Transverse colon (tissue), 4 donors: ENCODE data around the gene PGM1. TPM values are rescaled to one million over a fixed set of nuclear protein-coding genes. Genes with fewer than 3 reads are reported as not detected.

Source experiments
- DNase-seq: peaks from one replicate; pipeline ENCODE4 v3.0.0-alpha.2; 2019
- H3K27ac ChIP-seq, 4 donors: fragments of 200-600 bp; sonication (generic); 2 replicates each; pipeline ENCODE4 v1.5.1; 2016 to 2018; ENCODE audit warnings: inconsistent platforms in 4 of 4
- H3K27me3 ChIP-seq: fragments of 200-600 bp; sonication (generic); 2 replicates; pipeline ENCODE4 v1.5.1; 2017; ENCODE audit warnings: inconsistent platforms
- H3K36me3 ChIP-seq, 4 donors: fragments of 200-600 bp; sonication (generic); 2 replicates each; pipeline ENCODE4 v1.5.1; 2017 to 2019; ENCODE audit warnings: inconsistent platforms in 4 of 4
- H3K4me1 ChIP-seq, 4 donors: fragments of 200-600 bp; sonication (generic); 2 replicates each; pipeline ENCODE4 v1.5.1; 2017 to 2020; ENCODE audit warnings: inconsistent platforms in 4 of 4
- H3K4me3 ChIP-seq, 4 donors: fragments of 200-600 bp; sonication (generic); 1 replicate in 1 of 4; 2 replicates in 3 of 4; pipeline versions ENCODE4 v1.5.1 to v1.6.1; 2017 to 2019; ENCODE audit warnings: inconsistent platforms in 4 of 4
- H3K9me3 ChIP-seq, 2 donors: fragments of 200-600 bp; sonication (generic); 2 replicates each; pipeline ENCODE4 v1.5.1; 2017 to 2019; ENCODE audit warnings: inconsistent platforms in 2 of 2
- EP300 ChIP-seq: sonication (generic); formaldehyde crosslinking; IDR thresholded peaks from one replicate; pipeline ENCODE4 v1.6.1; 2017; ENCODE audit warnings: antibody characterized with exemption, low read depth
- POLR2A ChIP-seq: fragments of 450-650 bp; IDR thresholded peaks from one replicate; pipeline ENCODE4 v1.6.1; 2016; ENCODE audit warnings: antibody characterized with exemption, mild to moderate bottlenecking, moderate library complexity
- POLR2AphosphoS5 ChIP-seq, 3 donors: sonication (generic); formaldehyde crosslinking; IDR thresholded peaks; one replicate each; pipeline ENCODE4 v1.6.1; 2016; ENCODE audit warnings: antibody characterized with exemption in 3 of 3
- WGBS, 2 donors: methylation state at CpG; one replicate each; pipeline ENCODE4 v1.1.5; 2018; ENCODE audit warnings: low coverage in 1 of 2; 5-methylcytosine and 5-hydroxymethylcytosine counted together
- in situ Hi-C, 4 donors: fragments of 200-750 bp; cut with MboI; loops; one replicate each; pipeline versions ENCODE4 v1.15.0 to v1.15.1; 2017; ENCODE audit warnings: low sequenced_read_pairs in 3 of 4, low pct_ligation_motif_present in 1 of 4, low pct_unique_long_range_greater_than_20kb in 1 of 4
- intact Hi-C: fragments of 100-400 bp; cut with DNase I; formaldehyde crosslinking; loops from one replicate; pipeline ENCODE4 v1.15.1; 2023; ENCODE audit warnings: low total_unique reads
- total RNA-seq, 4 donors: library from RNA; depleted of rRNA; stranded (reverse); fragments of >200 nt; gene quantifications; one replicate each; pipeline ENCODE4 v1.1.0, GENCODE V29; 2016
- TF ChIP-seq, protein P1 (sequence below), 5 experiments: fragments of 200-600 bp in 3 of 5; fragments of 450-650 bp in 2 of 5; sonication (generic) in 3 of 5; IDR thresholded peaks; 1 replicate in 2 of 5; 2 replicates in 3 of 5; pipeline ENCODE4 v1.5.1; 2016 to 2017; ENCODE audit warnings: antibody characterized with exemption in 5 of 5, inconsistent platforms in 3 of 5, mild to moderate bottlenecking in 2 of 5, moderate library complexity in 1 of 5

The PGM1 gene
- total RNA-seq, 4 donors from 2014 or later, result 45.0 to 144 (median 103) TPM

DNA sequence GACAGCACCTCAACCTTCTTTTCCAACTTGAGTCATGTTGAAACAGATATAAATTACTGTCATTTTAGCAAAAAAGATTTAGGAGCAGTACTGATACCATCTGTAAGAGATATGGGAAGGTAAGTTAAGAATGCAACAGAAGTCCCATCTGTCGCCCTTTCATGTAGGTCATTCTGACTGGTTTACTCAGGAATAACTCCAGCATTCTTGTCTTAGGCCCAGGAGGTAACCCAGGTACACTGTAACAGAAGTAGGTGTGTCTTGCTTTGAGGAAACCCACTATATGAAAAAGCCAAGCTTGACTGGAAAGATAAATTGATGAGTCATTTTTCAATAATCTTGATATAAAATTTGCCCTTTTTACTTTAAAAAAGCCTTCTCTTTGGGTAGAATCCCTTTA, 35.4 kb downstream of the PGM1 start:
- H3K4me1 ChIP-seq, result no peaks in the 10 kb centered on the region
- DNase-seq, result no peak
- in situ Hi-C loops, result no loop called here
- H3K36me3 ChIP-seq, result peaks cover 0 to 24% (median 8%) of the 10 kb centered on the region in 4 donors
- H3K27me3 ChIP-seq, result no peaks in the 10 kb centered on the region
- H3K4me3 ChIP-seq, result no peak overlapping the region
- H3K27ac ChIP-seq, result no peak overlapping the region
- intact Hi-C loops, result no loop called here
- TF ChIP-seq POLR2A, result no peak
- H3K9me3 ChIP-seq, result no peaks in the 10 kb centered on the region
- WGBS, 2 donors, result 86 to 100% methylated on average over 1 of the region's 1 CpG

DNA sequence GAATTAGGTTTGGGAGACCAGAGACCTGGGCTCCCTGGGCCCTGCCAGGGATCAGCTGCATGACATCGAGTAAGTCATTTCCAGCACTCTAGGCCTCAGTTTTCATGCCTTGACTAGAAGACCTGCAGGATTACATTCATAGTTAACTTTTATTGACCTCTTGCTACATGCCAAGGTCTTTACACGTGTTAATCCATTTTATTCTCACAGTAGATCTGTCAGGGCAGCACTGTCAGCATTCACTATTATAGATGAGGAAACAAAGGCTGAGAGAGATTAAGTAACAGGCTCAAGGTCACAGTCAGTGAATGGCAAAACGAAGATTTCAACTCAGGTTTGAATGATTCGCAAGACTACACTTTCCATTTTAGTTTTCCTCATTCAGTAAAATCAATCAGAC, 37.0 kb downstream of the PGM1 start:
- Histone ChIP-seq H3K27ac (no peak overlapping the region), H3K27me3 (no peaks in the 10 kb centered on the region), H3K9me3 (no peaks in the 10 kb centered on the region), H3K4me1 (no peaks in the 10 kb centered on the region), H3K4me3 (no peak overlapping the region), H3K36me3 (peaks cover 0 to 31% (median 11%) of the 10 kb centered on the region in 4 donors)
- DNase-seq, result no peak
- intact Hi-C loops, result no loop called here
- TF ChIP-seq EP300 (no peak), POLR2AphosphoS5 (IDR thresholded peaks at IDR 0.05) (no peak), POLR2A (no peak)
- TF ChIP-seq, protein P1, sequence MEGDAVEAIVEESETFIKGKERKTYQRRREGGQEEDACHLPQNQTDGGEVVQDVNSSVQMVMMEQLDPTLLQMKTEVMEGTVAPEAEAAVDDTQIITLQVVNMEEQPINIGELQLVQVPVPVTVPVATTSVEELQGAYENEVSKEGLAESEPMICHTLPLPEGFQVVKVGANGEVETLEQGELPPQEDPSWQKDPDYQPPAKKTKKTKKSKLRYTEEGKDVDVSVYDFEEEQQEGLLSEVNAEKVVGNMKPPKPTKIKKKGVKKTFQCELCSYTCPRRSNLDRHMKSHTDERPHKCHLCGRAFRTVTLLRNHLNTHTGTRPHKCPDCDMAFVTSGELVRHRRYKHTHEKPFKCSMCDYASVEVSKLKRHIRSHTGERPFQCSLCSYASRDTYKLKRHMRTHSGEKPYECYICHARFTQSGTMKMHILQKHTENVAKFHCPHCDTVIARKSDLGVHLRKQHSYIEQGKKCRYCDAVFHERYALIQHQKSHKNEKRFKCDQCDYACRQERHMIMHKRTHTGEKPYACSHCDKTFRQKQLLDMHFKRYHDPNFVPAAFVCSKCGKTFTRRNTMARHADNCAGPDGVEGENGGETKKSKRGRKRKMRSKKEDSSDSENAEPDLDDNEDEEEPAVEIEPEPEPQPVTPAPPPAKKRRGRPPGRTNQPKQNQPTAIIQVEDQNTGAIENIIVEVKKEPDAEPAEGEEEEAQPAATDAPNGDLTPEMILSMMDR (IDR thresholded peaks at IDR 0.05), result no peak
- in situ Hi-C loops, result no loop called here
- WGBS, 2 donors, result 40 to 72% methylated on average over 1 to 4 of the region's 4 CpGs

DNA sequence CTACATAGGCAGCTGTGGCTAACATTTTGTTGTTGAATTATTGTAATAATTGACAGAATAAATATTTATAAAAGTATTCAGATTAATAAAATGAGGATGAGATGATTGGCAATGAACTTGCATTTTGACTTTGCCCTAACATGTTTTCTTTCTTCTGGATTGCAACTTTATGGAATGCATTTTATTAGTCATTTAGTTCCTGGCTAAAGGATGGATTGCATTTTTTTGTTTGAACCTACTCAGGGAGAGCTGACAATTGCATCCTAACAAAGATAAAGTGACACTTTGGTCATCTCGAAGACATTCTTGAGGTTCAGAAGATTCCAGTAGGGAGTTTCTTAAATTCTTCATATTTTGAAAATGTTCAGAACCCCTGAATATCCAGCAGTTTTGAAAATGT, 37.5 kb downstream of the PGM1 start:
- no peaks in the 10 kb centered on the region for H3K27me3 ChIP-seq
- no peak for TF ChIP-seq EP300
- TF ChIP-seq POLR2A, result no peak
- TF ChIP-seq, protein P1 (IDR thresholded peaks at IDR 0.05), result no peak
- no peak for TF ChIP-seq POLR2AphosphoS5 (IDR thresholded peaks at IDR 0.05)
- H3K27ac ChIP-seq, result no peak overlapping the region
- WGBS, 2 donors, result 84 to 100% methylated on average over 1 of the region's 1 CpG
- peaks cover 0 to 31% (median 11%) of the 10 kb centered on the region in 4 donors for H3K36me3 ChIP-seq
- intact Hi-C loops (no loop called here), in situ Hi-C loops (no loop called here)
- no peaks in the 10 kb centered on the region for H3K9me3 ChIP-seq
- H3K4me1 ChIP-seq, result no peaks in the 10 kb centered on the region
- H3K4me3 ChIP-seq, result no peak overlapping the region
- no peak for DNase-seq

DNA sequence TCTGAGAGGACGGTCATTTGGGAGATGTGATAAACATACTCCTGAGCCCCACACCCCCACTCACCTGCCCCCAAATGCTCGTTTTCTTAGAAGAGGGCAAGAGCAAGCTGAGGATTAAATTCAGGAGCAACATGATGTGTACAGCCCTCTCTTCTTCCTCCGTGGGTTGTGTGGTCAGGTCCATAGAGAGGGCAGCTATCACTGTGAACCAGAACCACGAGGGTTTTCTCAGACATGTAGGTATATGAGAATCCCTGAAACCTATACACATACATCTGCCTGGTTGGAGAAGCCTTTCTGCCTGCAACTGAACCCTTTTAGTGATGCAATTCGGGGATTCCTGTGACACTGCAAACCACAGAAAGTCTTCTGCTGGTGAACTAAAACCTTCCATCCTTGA, 38.9 kb downstream of the PGM1 start:
- no peak for TF ChIP-seq POLR2A
- TF ChIP-seq POLR2AphosphoS5 (IDR thresholded peaks at IDR 0.05), result no peak
- TF ChIP-seq, protein P1 (IDR thresholded peaks at IDR 0.05), result no peak
- no peak for TF ChIP-seq EP300
- Histone ChIP-seq H3K27me3 (no peaks in the 10 kb centered on the region), H3K27ac (no peak overlapping the region), H3K9me3 (no peaks in the 10 kb centered on the region), H3K4me1 (no peaks in the 10 kb centered on the region), H3K36me3 (peaks cover 0 to 31% (median 14%) of the 10 kb centered on the region in 4 donors), H3K4me3 (no peak overlapping the region)
- 75 to 100% methylated on average over 1 to 5 of the region's 5 CpGs for WGBS, 2 donors
- in situ Hi-C loops (no loop called here), intact Hi-C loops (no loop called here)
- no peak for DNase-seq

DNA sequence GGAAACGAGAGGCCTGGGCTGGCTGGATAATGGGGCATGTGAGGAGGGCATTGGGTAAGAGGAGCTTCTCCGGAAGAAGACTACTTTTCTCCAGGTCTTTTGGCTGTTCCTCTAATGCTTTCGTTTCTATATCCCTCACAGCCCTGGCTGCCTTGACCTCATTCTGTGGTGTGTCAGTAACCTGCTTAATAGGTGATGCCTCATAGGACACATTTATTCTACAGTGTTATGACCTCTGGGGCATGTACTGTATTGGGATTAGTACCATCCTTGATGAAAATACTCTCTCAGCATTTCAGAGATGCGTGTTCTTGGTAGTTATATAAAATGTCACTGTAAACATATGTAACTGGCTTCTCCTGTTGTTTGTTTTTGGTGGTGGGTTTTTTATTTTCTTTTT, 40.1 kb downstream of the PGM1 start:
- DNase-seq, result no peak

More for the DNA sequence above, 40.1 kb downstream of the PGM1 start:
- intact Hi-C loops, result no loop called here
- H3K27ac ChIP-seq, result no peak overlapping the region
- no peak overlapping the region for H3K4me3 ChIP-seq
- H3K36me3 ChIP-seq, result peaks cover 0 to 31% (median 14%) of the 10 kb centered on the region in 4 donors
- WGBS, 2 donors, result 92 to 100% methylated on average over 1 to 4 of the region's 4 CpGs
- H3K4me1 ChIP-seq, result no peaks in the 10 kb centered on the region
- no peaks in the 10 kb centered on the region for H3K27me3 ChIP-seq
- in situ Hi-C loops, result no loop called here
- no peaks in the 10 kb centered on the region for H3K9me3 ChIP-seq
- TF ChIP-seq POLR2A (no peak), POLR2AphosphoS5 (IDR thresholded peaks at IDR 0.05) (no peak), EP300 (no peak)
- TF ChIP-seq, protein P1 (IDR thresholded peaks at IDR 0.05), result no peak
